IPS DF 6.9 (cell line): ENCODE results near the gene SPRYD7.
A peak's percentile ranks its signal among the peaks of the same experiment; 100 is the strongest.
"Not testable (repeated sequence)": the region's sequence is repeated elsewhere in the genome, so short reads cannot be mapped to it uniquely, and the experiment has no call there.

Experiments used
- DNase-seq: peaks from one replicate; pipeline ENCODE4 v3.0.0-alpha.2; 2013; ENCODE audit warnings: low read depth, low spot score
- H3K27ac ChIP-seq: one replicate; pipeline ENCODE4 v1.5.1; 2013; ENCODE audit warnings: low read length, control low read depth
- H3K27me3 ChIP-seq: 2 replicates; pipeline ENCODE4 v1.6.1; 2013; ENCODE audit warnings: mild to moderate bottlenecking, low read length; ENCODE audit not compliant: control insufficient read depth, insufficient read depth
- H3K36me3 ChIP-seq: 2 replicates; pipeline ENCODE4 v1.6.1; 2013; ENCODE audit warnings: low read length; ENCODE audit not compliant: control insufficient read depth, insufficient read depth
- H3K4me1 ChIP-seq: 2 replicates; pipeline ENCODE4 v1.6.1; 2013; ENCODE audit warnings: low read length; ENCODE audit not compliant: control insufficient read depth, insufficient read depth
- H3K4me3 ChIP-seq: 2 replicates; pipeline ENCODE4 v1.5.1; 2013; ENCODE audit warnings: mild to moderate bottlenecking, low read length
- H3K9me3 ChIP-seq: 2 replicates; pipeline ENCODE4 v1.6.1; 2013; ENCODE audit warnings: low read length, inconsistent platforms; ENCODE audit not compliant: control insufficient read depth, insufficient read depth
- WGBS: extraction: QIAGEN DNeasy Blood & Tissue Kit; methylation state at CpG from one replicate; pipeline ENCODE4 v1.1.7; 2013; ENCODE audit warnings: mixed read lengths, missing lambda C conversion rate; ENCODE audit not compliant: insufficient read length, insufficient coverage; 5-methylcytosine and 5-hydroxymethylcytosine counted together

Gene SPRYD7

DNA sequence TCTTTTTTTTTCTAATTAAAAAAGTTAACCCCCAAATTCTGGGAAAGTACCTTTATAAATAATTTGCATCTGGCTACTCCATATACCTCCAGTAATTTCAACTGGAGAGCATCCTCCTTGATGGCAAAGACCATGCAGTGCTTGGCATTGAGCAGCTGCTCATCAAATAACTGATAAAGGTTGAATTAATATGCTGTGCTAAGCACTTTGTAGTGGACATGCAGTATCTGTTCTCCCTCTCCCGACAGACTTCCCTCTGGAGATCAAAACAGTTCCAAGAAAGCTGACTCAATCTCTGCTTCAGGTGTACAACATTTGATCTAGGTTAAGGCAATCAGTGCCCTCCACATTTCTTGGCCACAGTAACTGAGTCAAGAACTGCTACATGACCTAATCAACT lies 3.3 kb downstream of the SPRYD7 start:
- no peak for DNase-seq
- H3K36me3 ChIP-seq: no peaks in the 10 kb centered on the region
- no peaks in the 10 kb centered on the region for H3K27me3 ChIP-seq
- WGBS: no CpG with 5 or more reads among the region's 1 CpG
- H3K9me3 ChIP-seq: no peaks in the 10 kb centered on the region
- no peaks in the 10 kb centered on the region for H3K4me1 ChIP-seq
- H3K27ac ChIP-seq: no peak overlapping the region
- H3K4me3 ChIP-seq: no peak overlapping the region

DNA sequence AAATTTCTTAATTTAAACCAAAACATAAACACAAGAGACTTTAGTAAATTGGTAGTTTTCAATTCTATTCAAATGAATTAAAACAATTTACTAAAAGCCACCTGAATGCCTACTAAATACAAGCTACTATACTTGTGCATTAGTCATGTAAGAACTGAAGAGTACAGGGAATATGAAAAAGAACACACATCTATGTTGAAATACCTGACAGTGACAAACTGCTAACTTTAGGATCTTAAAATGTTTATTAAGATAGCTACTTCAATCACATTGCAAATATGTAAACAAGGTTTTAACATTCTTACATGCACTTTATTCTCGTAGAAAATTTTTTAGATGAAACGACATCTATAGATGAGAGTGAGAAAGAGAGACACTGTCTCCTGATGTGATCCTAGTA lies 4.1 kb downstream of the SPRYD7 start:
- no CpG with 5 or more reads among the region's 2 CpGs for WGBS

DNA sequence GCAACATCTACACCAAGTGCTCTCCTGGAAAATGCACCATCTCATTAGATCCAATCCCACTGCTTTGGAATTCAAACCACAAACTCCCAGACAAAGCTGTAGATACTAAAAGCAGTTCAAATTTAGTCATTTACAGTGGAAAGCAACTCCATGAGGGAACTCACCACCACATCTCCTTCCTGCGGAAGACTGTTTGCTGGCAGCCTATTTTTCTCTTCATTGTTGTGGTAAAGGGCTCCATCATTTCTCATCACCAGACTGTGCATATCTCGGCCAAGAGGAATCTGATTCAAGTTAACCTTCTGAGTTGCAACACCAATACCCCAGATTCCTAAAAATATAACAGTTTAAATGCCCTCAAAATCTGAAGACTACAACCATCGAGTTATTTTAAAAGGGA lies 8.4 kb downstream of the SPRYD7 start:
- no CpG with 5 or more reads among the region's 3 CpGs for WGBS
- Histone ChIP-seq H3K36me3 (no peaks in the 10 kb centered on the region), H3K27ac (no peak overlapping the region), H3K27me3 (no peaks in the 10 kb centered on the region), H3K4me1 (no peaks in the 10 kb centered on the region), H3K4me3 (no peak overlapping the region), H3K9me3 (no peaks in the 10 kb centered on the region)
- no peak for DNase-seq

More for the DNA sequence above, 4.1 kb downstream of the SPRYD7 start:
- Histone ChIP-seq H3K4me3 (no peak overlapping the region), H3K27me3 (no peaks in the 10 kb centered on the region), H3K4me1 (no peaks in the 10 kb centered on the region), H3K36me3 (no peaks in the 10 kb centered on the region), H3K27ac (no peak overlapping the region), H3K9me3 (no peaks in the 10 kb centered on the region)
- no peak for DNase-seq

DNA sequence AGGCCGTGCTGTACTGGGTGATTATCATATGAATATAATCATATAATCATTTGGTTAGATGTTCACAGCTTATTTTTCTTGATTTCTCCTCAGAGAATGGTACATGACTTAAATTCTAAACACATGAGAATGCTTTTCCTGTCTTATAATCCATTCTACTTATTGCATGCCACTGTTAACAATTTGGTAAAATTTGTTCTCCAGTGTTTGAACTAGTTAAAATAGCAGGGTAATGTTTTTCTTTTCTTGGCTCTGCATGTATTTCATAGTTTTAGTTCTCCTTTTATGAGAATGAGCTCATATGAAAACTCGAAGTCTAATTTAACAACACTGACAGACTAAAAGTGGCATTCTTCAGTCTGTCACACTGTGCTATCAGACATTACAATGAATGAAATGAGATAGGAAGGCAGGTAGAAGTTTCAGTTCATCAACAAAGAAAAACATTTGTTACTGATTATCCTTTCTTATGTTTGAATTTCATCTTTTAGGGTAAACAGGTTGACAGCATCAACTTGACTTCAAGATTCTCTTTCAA lies 10.2 kb downstream of the SPRYD7 start:
- DNase-seq: no peak
- no peaks in the 10 kb centered on the region for H3K9me3 ChIP-seq
- H3K36me3 ChIP-seq: no peaks in the 10 kb centered on the region
- H3K4me3 ChIP-seq: no peak overlapping the region
- no CpG with 5 or more reads among the region's 2 CpGs for WGBS
- no peaks in the 10 kb centered on the region for H3K4me1 ChIP-seq
- no peaks in the 10 kb centered on the region for H3K27me3 ChIP-seq
- H3K27ac ChIP-seq: no peak overlapping the region

- H3K9me3 ChIP-seq: no peaks in the 10 kb centered on the region
- H3K27ac ChIP-seq: no peak overlapping the region
- no peaks in the 10 kb centered on the region for H3K36me3 ChIP-seq
- H3K4me3 ChIP-seq: no peak overlapping the region
- DNase-seq: no peak
- H3K4me1 ChIP-seq: no peaks in the 10 kb centered on the region
- no peaks in the 10 kb centered on the region for H3K27me3 ChIP-seq
Measured at GRCh38 chr13:49922301-49922700, 13.8 kb downstream of the SPRYD7 start.

DNA sequence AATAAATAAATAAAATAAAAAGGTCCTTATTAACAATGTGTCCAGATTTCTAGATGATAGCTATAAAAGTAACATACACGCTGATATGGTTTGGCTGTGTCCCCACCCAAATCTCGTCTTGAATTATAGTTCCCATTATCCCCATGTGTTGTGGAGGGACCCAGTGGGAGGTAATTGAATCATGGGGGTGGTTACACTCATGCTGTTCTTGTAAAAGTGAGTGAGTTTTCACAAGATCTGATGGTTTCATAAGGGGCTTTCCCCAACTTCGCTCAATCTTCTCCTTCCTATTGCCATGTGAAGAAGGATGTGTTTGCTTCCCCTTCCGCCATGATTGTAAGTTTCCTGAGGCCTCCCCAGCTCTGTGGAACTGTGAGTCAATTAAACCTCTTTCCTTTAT lies 15.2 kb downstream of the SPRYD7 start:
- not testable (repeated sequence) for H3K27me3 ChIP-seq, H3K36me3 ChIP-seq, H3K27ac ChIP-seq, DNase-seq, H3K4me3 ChIP-seq, H3K9me3 ChIP-seq, H3K4me1 ChIP-seq
- no CpG with 5 or more reads among the region's 4 CpGs for WGBS

DNA sequence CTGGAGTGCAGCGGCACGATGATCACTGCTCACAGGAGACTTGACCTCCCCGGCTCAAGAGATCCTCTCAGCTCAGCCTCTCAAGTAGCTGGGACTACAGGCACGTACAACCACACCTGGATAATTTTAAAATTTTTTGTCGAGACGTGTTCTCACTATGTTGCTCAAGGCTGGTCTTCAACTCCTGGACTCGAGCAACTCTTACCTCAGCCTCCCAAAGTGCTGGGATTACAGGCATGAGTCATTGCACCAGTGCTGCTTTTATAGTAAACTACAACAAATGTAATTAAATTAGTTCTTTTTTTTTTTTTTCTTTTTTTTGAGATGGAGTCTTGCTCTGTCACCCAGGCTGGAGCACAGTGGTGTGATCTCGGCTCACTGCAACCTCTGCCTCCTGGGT lies 18.0 kb downstream of the SPRYD7 start:
- H3K27ac ChIP-seq, H3K9me3 ChIP-seq, H3K36me3 ChIP-seq, H3K27me3 ChIP-seq, H3K4me1 ChIP-seq, H3K4me3 ChIP-seq, DNase-seq: not testable (repeated sequence)
- no CpG with 5 or more reads among the region's 8 CpGs for WGBS

- Histone ChIP-seq H3K9me3 (no peaks in the 10 kb centered on the region), H3K36me3 (no peaks in the 10 kb centered on the region), H3K27ac (no peak overlapping the region), H3K4me3 (no peak overlapping the region), H3K27me3 (no peaks in the 10 kb centered on the region), H3K4me1 (no peaks in the 10 kb centered on the region)
- DNase-seq: no peak
- no CpG with 5 or more reads among the region's 1 CpG for WGBS
Measured at GRCh38 chr13:49914947-49915346, 21.2 kb downstream of the SPRYD7 start.

GRCh38 chr13:49908637-49909036 lies 27.5 kb downstream of the SPRYD7 start:
- peak; percentile 7 for DNase-seq
- no CpG with 5 or more reads among the region's 5 CpGs for WGBS
- no peaks in the 10 kb centered on the region for H3K4me1 ChIP-seq
- H3K4me3 ChIP-seq: no peak overlapping the region
- no peak overlapping the region for H3K27ac ChIP-seq
- H3K36me3 ChIP-seq: no peaks in the 10 kb centered on the region
- H3K27me3 ChIP-seq: no peaks in the 10 kb centered on the region
- H3K9me3 ChIP-seq: no peaks in the 10 kb centered on the region

- H3K27me3 ChIP-seq: no peaks in the 10 kb centered on the region
- no peak overlapping the region for H3K4me3 ChIP-seq
- DNase-seq: no peak
- H3K9me3 ChIP-seq: no peaks in the 10 kb centered on the region
- no CpG with 5 or more reads among the region's 5 CpGs for WGBS
- no peaks in the 10 kb centered on the region for H3K4me1 ChIP-seq
- no peaks in the 10 kb centered on the region for H3K36me3 ChIP-seq
- no peak overlapping the region for H3K27ac ChIP-seq
Measured at GRCh38 chr13:49904729-49905456, 31.2 kb downstream of the SPRYD7 start.

DNA sequence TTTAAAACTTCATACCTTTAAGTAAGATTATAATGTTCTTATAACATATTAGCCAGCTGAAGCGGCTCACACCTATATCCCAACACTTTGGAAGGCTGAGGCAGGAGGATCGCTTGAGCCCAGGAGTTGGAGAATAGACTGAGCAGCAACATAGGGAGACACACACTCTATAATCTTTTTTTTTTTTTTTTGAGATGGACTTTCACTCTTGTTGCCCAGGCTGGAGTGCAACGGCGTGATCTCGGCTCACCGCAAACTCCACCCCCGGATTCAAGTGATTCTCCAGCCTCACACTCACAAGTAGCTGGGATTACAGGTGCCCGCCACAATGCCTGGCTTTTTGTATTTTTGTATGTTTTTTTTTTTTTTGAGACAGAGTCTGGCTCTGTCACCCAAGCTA lies 37.3 kb downstream of the SPRYD7 start:
- WGBS: no CpG with 5 or more reads among the region's 8 CpGs
- Histone ChIP-seq H3K4me3 (no peak overlapping the region), H3K4me1 (no peaks in the 10 kb centered on the region), H3K36me3 (no peaks in the 10 kb centered on the region), H3K9me3 (no peaks in the 10 kb centered on the region), H3K27ac (no peak overlapping the region), H3K27me3 (no peaks in the 10 kb centered on the region)
- no peak for DNase-seq
